ENCODE data around the gene MLLT10. TPM values are rescaled to one million over a fixed set of nuclear protein-coding genes. Genes with fewer than 3 reads are reported as not detected.
A peak's percentile ranks its signal among the peaks of the same experiment; 100 is the strongest.

Gene MLLT10
- total and polyA plus RNA-seq, 9 of the 15 experiments (the other 6 are each of a cell fraction or from before 2014, with no cell fraction given), result 18.8 to 81.4 (median 64.2) TPM

GRCh38 chr10:21495752-21496342 lies 38.2 kb upstream of the MLLT10 start (continued):
- TF ChIP-seq U2AF2 (optimal IDR thresholded peaks at IDR 0.05; ENCODE audit: low read depth, low read length), result no peak
- no peak for TF ChIP-seq TCFL5 (CRISPR knock-in tag; conservative IDR thresholded peaks at IDR 0.05)
- TF ChIP-seq BMI1 (IDR thresholded peaks at IDR 0.05; ENCODE audit: low read length), result no peak
- no peak for TF ChIP-seq FOXA3 (CRISPR knock-in tag; conservative IDR thresholded peaks at IDR 0.05 in 1 of 2, IDR thresholded peaks at IDR 0.05 in 1 of 2)
- no peak for TF ChIP-seq ZNF444 (CRISPR knock-in tag; IDR thresholded peaks at IDR 0.05)
- no peak for TF ChIP-seq ZNF3 (CRISPR knock-in tag; IDR thresholded peaks at IDR 0.05)
- no peak for TF ChIP-seq DNMT1 (IDR thresholded peaks at IDR 0.05)
- peak; percentile 39; the same call in 1 of the 2 replicates for TF ChIP-seq HCFC1 (IDR thresholded peaks at IDR 0.05; ENCODE audit: low read depth, low read length)
- TF ChIP-seq RBM14 (IDR thresholded peaks at IDR 0.05; ENCODE audit: borderline replicate concordance, insufficient read depth, low read depth, low read length), result no peak
- no peak for TF ChIP-seq POLR2B (IDR thresholded peaks at IDR 0.05; ENCODE audit: low read depth, partially characterized antibody)
- no peak for TF ChIP-seq XRCC3 (IDR thresholded peaks at IDR 0.05)
- TF ChIP-seq L3MBTL2 (IDR thresholded peaks at IDR 0.05), result peak; percentile 83
- no peak for TF ChIP-seq MITF (IDR thresholded peaks at IDR 0.05)
- no peak for TF ChIP-seq FOXK1 (CRISPR knock-in tag; IDR thresholded peaks at IDR 0.05; ENCODE audit: borderline replicate concordance)
- TF ChIP-seq GTF2E2 (tag; IDR thresholded peaks at IDR 0.05), result no peak
- TF ChIP-seq RFX7 (CRISPR knock-in tag; IDR thresholded peaks at IDR 0.05), result no peak
- no peak for TF ChIP-seq PYGO2 (tag; IDR thresholded peaks at IDR 0.05)
- no peak for TF ChIP-seq ZBTB2 (IDR thresholded peaks at IDR 0.05)
